EH (cell line): ENCODE data around the gene LGSN.
"Not testable (repeated sequence)": the region's sequence is repeated elsewhere in the genome, so short reads cannot be mapped to it uniquely, and the experiment has no call there.

ENCODE experiments used
- DNase-seq: peaks from one replicate; pipeline ENCODE4 v3.0.0-alpha.2; 2015; ENCODE audit warnings: low read depth

The LGSN gene

DNA sequence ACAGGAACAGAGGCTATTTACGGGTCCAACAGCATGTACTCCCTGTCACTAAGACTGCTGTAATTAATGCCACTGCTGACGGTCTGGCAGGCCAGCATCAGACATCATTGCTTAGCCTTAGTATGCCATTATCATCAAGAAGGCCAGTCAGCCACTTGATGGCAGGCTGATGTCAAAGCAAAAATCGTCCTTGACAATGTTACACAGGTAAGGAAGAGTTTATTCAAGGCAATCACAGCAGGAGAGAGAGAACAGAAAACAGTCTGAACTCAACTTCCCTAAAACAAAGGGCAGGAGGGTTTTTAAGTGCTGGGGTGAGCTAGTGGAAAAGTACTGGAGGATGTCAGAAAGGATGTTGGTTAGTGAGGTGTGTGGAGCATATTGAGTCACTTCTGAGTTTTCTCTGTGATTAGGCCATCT, 83.4 kb downstream of the LGSN start:
- DNase-seq: no peak

DNA sequence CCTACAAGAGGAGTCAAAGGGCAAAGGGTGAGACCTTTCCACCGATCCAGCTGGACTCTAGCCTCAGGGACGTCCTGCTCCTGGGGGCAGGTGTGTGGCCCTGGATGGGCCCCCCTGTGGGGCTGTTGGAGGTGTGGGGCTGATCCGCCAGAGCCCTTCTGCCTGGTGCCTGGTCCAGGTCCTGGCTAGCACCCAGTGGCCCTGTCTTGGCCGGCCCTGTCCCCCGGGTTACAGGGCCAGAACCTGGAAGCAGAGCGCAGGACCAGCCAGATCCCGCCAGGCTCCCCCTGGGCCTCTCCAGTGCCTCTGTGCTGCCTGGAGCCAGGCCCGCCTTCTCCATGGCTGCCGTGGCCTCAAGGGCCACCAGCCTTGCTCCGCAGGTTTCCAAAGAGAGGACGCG, 89.3 kb downstream of the LGSN start:
- not testable (repeated sequence) for DNase-seq

GRCh38 chr6:63230027-63230426, 89.8 kb downstream of the LGSN start:
- not testable (repeated sequence) for DNase-seq

- DNase-seq: not testable (repeated sequence)
Measured at GRCh38 chr6:63227928-63228894, 91.6 kb downstream of the LGSN start.

GRCh38 chr6:63225987-63226386, 93.8 kb downstream of the LGSN start:
- DNase-seq: not testable (repeated sequence)
